NCI-H1417 treated with DMSO at 0.1 percent for 48 hours (cell line): ENCODE results near the gene TUBB4B.

Source experiments
- DNase-seq: peaks from one replicate; lab custom pipeline; 2025; lab: John Stamatoyannopoulos, UW

The TUBB4B gene

DNA sequence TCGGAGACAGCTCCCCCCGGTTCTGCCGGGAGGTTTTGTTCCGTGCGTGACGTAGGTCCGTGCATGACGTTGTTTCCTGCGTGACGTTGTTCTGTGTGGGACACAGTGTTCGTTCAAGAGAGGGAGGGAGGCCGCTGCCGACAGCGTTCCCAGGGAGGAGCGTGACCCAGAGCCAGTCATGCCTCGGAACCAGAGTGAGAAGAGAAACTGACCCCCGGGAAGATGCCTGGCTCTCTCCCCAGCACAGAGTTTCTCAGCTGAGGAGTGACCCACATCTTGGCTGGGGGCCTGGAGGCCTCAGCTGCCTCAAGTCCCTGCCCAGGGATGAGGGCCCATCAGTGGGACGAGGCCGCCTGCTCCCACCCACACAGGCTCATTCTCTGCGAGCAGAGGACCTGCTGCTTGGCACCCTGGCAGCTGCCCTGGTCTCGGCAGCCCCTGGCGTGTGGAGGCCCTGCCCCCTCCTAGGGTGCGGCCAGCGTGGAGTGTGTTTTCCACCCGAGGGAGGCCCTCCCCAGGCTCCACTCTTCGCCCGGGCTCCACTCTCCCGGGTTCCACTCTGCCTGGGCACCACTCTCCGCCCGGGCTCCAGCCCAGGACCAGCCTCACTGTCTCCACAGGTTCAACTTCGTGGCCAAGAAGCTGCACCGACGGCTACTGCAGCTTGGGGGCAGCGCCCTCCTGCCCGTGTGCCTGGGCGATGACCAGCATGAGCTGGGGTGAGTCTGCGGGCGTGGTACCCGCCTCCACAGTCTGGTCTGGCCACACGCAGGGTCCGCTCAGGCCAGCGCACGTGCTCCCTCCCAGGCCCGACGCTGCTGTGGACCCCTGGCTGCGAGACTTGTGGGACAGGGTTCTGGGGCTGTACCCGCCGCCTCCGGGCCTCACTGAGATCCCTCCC, 27.7 kb upstream of the TUBB4B start:
- no peak for DNase-seq

DNA sequence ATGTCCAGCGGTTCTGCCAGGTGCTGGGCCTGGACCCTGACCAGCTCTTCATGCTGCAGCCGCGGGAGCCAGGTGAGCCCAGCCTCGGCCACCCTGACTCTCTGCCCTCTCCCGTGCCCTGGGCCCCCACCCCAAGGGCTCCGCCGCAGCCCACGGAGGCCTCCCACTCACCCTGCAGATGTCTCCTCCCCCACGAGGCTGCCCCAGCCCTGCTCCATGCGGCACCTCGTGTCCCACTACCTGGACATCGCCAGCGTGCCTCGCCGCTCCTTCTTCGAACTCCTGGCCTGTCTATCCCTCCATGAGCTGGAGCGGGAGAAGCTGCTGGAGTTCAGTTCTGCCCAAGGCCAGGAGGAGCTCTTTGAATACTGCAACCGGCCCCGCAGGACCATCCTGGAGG, 26.5 kb upstream of the TUBB4B start:
- DNase-seq = no peak

DNA sequence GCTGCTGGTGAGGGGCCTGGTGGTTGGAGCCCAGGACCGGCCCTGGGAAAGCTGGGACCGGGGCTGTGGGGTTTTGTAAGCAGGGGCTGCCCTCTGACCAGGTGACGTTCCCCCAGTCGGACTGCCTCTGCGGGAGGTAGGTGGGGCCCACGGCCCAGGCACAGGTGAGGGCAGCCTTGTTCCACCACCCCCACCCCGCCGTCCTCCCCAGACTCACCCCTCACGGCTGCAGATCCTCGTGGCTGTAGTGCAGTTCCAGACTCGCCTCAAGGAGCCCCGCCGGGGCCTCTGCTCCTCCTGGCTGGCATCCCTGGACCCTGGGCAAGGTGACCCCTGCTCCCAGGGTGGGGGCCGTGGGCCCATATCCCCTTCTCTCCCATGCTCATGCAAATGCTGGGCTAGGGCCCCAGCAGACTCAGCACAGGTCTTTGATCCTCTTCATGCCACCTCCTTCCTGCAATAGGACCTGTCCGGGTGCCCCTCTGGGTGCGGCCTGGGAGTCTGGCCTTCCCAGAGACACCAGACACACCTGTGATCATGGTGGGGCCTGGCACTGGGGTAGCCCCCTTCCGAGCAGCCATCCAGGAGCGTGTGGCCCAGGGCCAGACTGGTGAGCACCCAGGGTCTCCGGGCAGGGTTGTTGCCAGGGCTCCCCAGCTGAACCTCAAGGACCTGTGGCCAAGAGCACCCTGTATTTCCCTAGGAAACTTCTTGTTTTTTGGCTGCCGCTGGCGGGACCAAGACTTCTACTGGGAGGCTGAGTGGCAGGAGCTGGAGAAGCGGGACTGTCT, 25.7 kb upstream of the TUBB4B start:
- DNase-seq = no peak

DNA sequence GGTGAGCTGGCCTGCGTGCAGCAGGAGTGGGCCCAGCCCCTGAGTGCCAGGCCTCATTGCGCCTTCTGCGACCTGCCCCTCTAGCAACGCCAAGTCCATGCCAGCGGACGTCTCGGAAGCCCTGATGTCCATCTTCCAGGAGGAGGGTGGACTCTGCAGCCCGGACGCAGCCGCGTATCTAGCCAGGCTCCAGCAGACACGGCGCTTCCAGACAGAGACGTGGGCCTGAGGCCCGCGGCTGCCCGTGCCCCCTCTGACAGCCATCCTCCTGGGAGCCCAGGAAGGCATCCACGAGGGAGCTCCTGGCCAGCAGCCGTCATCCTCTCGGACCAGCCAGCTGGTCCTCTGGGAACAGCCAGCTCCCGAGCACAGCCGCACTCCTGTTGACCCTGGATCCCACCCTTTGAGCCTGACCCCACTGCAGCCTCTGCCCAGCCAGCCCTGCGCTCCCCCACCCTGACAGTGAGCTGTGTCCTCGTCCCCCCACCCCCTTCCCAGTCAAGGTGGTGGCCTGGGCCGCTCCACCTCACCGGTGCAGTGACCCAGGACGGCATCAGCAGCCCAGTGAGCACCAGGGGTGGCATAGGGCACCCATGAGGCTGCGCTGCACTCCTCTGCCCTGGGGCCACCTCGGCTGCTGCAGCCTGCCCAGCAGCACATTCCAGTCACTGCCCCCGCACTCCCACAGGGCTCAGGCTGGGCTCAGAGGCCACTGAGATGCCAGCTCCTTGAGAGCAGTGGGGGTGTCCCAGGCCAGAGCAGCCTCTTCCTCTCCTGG, 24.7 kb upstream of the TUBB4B start:
- DNase-seq = no peak

DNA sequence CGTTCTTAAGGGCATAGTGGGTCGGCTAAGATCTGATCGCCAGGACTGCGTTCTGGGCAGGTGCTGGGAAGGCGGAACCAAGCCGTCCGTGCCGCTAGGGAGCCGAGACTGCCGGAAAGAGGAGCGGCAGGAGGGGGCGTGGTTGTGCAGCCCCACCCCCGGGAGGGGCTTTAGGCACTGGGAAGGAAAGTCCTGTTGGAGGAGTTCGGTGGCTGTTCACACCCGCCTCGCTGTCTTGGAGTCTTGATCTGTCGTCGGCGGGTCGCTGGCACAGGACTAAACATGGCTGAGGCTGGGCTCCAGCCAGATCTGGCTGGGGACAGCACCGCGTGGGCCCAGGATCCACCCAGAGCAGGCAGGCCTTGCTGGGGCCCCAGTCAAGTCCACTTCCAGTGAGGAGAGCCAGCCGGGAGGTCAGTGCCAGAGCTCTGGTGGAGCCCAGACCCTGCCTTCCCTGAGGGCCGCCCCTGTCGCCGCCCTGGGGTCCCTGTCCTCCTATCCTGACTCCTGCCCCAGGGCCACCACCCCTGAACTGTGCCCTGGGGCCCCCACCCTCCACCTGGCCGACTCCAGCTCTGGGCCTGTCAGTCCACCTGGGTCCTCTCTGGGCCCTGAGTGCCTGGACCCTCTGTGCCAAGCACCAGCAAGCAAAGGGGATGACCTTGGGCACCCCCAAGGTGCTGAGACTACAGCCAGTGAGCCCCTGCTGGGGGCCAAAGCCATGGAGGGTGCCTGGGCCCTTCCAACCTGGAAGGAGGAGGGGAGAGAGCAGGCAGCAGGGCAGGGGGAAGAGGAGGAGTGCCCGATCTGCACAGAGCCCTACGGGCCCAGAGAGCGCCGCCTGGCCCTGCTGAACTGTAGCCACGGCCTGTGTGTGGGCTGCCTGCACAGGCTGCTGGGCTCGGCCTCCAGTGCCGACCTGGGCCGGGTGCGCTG, 23.5 kb upstream of the TUBB4B start:
- DNase-seq = no peak

DNA sequence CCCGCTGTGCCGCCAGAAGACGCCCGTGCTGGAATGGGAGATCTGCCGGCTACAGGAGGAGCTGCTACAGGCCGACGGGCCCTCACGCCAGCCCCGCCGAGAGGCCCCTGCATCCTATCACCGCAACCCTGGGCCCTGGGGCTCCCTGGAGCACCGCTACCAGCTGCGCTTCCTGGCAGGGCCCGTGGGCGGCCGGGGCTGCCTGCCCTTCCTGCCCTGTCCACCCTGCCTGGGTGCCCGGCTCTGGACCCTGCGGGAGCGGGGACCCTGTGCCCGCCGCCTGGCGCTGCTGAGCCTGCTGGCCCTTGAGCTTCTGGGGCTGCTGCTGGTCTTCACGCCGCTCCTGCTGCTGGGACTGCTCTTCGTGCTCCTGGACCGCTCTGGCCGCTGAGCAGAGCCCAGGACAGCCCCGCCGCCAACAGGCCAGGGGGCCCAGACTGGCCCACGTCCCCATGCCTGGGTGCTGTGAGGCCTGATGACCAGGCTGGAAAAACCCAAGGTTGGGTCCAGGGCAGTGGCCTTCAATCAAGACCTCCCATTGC, 22.8 kb upstream of the TUBB4B start:
- no peak for DNase-seq

DNA sequence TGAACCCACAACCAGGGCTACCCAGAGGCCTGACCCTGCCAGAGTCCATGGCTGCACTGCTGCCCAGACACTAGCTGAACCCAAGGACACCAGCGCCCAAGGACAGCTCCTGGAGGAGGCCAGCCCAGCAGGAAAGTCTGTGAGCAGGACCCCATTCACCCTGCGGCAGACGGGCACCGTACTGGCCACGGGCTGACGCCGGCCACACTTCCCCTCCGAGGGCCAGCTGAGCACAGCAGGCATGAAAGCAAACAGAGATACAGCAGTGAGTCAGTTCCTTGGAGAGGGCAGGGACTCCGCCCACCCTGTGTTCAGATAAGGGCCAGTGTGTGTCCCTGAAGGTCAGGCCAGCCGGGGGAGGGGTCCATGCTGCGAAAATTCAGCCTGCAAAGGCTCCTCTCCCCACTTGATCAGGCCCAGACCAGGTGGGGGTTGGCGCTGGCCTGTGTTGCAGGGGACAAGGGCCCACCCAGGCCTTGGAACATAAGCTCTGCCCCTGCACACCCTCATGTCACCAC, 22.3 kb upstream of the TUBB4B start:
- DNase-seq = no peak

DNA sequence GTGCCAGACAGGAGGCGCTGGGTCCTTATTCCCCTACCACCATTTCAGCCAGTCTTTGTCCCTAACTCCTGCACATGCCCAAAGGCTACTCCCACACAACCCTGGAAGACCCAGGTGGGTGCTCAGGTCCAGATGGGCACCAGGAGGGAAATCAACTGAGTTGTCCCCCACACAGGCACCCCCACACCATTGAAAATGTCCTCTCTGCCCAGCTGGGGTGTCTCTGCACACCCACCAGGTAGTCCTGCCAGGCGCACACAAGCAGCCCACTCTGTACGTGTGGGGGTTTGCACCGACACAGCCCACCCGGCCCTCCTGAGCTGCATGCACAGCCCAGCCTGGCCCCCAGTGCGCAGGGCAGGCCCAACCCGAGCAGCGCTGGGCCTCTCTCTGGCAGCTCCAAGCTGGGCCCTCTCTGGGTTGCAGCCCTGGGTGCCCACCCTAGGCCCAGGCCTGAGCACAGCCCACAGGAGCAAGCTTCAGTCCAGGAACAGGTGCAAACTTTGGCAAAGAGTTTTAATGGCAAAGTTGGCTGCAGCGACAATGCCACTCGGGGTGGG, 21.2 kb upstream of the TUBB4B start:
- DNase-seq = no peak

DNA sequence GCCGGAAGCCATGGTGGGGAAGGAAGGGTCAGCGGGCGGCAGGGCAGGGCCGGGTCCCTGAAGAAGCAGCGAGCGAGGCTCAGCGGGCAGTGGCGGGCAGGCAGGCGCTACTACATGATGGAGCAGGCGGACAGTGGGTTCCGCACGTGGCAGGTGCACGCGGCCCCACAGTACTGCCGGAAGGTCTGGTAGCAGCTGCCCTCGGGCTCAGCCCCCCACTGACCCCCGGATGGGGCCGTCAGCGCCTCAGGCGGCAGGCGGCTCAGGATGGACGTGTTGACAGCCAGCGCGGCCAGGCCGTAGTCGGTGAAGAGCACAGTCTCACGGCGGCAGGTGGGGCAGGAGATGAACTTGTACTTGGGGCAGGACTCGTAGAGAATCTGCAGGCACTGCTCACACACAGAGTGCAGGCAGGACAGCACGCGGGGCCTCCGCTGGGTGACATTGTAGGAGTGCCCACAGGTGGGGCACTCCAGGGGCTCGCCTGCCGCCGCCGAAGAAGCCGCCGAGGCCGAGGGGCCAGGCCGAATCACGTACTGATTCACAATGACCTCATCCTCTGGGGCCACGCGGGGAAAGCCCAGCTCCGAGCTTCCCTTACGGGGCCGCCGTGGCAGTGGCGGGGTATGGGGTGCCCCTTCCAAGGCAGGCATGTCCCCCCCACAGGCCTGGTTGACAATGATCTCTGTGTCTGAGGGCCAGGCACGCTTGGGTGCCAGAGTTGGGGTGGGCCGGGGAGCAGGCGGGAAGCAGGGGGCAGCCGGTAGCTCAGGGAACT, 20.6 kb upstream of the TUBB4B start:
- no peak for DNase-seq

DNA sequence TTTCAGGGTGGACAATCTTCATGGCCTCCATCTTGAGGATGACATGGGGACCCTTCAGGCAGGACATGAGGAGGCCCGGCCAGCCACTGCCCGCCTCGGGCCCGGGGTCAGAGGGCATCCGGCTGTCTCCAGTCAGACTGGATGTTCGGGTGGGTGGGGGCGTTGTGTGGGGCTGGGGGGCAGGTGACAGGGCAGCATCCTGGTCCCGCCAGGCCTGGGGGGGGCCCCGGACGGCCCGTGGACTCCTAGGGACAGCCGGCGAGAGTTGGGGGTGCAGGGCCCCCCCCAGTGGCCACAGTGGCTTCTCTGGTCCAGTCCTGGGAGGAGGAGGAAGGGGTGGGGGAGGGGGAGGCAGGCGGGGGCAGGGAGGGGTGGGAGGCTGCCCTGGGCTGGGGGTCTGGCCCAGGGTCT, 20.0 kb upstream of the TUBB4B start:
- no peak for DNase-seq

DNA sequence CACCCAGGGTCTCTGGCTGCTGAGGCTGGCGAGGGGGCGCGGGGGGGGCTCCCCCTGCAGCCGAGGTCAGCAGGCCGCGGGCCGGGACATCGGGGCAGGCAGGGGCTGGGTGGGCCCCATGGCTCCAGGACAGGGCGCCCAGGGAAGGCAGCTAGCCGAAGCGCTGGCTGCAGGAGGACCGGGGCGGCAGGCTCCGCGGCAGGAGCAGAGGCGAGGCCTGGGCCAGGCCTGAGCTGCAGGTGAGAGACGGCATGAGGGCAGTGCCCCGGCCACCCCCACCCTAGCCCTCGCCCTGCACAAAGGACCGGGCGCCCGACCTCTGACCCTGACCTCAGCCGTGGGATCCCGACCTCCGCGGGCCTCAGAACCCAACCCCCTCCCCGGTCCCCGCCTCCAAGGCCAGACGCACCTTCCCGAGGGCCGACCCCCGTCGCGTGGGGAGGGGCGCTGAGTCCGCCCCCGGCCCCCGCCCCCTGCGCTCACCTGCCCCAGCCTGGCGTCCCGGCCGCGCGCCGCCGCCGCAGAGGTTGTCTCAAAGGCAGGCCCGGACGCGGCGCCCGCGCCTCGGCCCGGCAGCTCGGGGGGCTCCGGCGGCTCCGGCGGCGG, 19.5 kb upstream of the TUBB4B start:
- no peak for DNase-seq

DNA sequence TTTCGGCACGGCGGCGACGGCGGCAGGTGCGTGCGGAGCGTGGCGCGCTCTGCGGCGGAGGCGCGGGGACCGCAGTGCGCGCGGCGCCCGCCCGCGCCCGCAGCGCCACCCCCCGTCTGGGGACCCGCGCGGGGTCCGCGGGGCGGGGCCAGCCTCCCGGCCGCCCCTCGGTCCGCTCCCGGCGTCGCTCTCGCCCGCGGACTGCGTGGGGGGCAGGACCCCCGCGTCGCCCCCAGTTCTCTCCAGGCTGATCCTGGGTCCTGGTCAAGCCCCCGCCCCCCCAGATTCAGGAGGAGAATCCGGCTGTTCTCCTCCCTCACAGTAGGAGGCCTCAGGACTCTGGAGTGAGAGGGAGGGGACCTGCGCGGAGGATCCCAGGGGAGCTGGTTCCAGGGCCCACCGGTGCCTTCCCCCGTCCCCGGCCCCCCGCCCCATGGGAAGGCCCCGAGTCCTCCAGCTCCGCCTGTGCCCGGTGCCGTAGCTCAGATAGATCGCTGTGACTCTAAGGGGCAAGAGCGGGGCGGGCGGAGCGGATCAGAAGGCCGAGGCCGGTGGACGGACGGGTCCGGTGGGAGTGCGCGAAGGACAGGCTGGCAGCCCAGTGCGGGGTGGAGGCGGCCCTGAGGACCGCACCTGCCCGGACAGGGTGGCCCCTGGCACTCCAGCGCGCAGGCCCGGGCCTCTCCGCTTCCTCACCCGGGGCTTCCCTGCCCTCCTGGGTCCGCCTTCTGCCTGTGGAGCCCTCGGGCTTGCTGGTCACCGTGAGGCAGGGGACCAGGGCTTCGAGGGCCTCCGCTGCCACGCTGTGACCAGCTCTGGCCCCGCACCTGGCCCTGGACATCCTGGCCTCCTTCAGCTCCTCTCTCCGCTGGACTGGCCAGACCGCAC, 18.7 kb upstream of the TUBB4B start, which contains the start of gene RNF208:
Gene RNF208 (minus strand): TSS at position 51 of the 888 bp plus-strand sequence. CDS start 1,028 bp downstream, outside the sequence.
- DNase-seq = no peak

DNA sequence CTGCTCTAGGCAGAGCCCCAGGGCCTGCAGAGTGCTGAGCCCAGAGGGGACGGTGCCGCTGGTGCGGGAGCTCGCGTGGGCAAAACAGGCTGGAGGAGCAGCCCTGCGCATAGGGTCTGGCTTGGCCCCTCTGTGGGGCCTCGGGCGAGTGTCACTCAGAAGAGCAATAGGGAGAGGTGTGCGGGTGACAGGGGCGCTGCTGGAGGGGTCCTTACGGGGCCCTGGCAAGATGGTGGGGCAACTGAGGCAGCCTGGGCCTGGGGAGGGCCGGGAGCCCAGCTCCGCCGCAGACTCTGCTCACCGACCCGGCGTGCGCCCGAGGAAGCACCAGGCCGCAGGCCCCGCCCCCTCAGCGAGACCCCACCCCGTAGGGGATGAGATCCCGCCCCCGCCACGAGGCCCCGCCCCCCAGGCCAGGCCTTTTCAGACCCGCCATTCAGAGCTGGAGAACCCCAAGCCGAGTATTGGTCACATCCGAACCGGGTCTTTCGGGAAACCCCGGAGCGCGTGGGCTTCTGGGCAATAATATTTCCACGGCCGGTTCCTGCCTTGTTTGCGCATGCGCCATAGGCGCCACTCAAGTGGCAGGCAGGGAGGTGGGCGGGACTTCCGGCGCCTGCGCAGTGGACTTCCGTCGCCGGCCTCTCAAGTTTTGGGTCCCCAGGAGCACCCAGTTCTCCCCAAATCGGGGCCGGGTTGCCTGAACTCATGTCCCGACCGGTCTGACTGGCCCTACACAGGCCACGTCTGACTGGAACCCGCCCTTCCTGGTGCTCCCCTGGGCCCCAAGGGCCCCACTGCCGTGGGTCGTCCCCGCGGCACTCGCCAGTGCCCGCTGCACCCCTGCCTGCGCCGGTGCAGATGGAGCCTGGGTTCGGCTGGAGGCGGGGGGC, 17.8 kb upstream of the TUBB4B start:
- DNase-seq = peak; percentile 90

DNA sequence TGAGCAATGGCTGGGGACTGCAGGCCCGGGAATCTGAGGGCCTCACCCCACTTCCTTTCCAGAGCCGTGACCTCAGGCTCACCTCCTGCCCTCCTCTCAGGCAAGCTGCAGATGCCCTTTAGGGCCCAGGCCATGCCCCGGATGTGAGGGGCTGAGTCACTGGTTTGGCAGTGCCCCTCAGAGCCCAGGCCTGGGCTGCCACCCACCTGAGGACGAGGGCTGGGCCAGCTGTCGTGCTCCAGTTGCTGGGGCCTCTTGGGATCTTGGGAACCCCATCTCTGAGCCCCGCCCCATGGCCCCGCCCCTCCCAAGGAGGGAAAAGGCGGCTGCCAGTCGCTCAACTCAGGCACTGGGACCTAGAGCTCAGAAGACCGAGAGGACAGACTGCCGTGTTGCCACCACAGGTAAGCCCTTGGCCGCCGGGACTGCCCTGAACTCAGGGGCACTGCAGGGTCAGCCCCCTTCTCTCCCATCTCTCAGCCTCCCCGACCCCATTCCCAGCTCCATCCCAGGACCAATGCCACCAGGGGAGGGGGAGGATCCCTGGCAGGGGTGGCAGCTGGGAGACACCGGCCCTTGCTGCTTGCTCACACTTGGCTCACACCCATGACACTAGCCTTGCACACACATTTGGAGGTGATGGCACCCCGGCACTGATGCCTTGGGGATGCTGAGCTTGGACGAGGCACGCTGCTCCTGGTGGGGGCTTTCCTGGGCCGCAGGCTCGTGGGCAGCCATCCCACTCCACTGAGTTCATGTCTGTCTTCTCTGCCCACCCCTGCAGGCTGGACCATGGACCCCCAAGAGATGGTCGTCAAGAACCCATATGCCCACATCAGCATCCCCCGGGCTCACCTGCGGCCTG, 16.0 kb upstream of the TUBB4B start, which contains the start of gene CYSRT1:
Gene CYSRT1 (plus strand): TSS at position 345 of the 865 bp plus-strand sequence. CDS start 448 bp downstream, at position 793.
- DNase-seq = no peak

DNA sequence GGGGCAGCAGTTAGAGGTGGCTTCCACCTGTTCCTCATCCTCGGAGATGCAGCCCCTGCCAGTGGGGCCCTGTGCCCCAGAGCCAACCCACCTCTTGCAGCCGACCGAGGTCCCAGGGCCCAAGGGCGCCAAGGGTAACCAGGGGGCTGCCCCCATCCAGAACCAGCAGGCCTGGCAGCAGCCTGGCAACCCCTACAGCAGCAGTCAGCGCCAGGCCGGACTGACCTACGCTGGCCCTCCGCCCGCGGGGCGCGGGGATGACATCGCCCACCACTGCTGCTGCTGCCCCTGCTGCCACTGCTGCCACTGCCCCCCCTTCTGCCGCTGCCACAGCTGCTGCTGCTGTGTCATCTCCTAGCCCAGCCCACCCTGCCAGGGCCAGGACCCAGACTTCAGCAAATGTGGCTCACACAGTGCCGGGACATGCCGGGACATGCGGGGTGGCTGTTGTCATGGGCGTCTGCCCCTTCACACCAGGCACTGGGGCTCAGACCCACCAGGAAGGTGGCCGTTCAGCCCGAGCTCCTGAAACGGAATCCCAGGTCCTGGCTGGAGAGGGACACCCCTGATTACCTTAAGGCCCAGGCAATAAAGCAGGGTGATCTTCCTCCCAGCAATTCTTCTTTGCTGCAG, 15.3 kb upstream of the TUBB4B start:
- no peak for DNase-seq
